ENCODE measurements around the gene PRAC2. TPM values are rescaled to one million over a fixed set of nuclear protein-coding genes. Genes with fewer than 3 reads are reported as not detected.

The PRAC2 gene
- total RNA-seq, 1 donor from 2014 or later = not detected

GRCh38 chr17:48719642-48720265, 3.2 kb upstream of the PRAC2 start:
- peaks cover 2% of the 10 kb centered on the region for H3K9me3 Mint-ChIP-seq (ENCODE audit: unreplicated experiment)
- DNase-seq (ENCODE audit: low read depth) = no peak
- H3K27me3 Mint-ChIP-seq (ENCODE audit: low read depth, unreplicated experiment) = peaks cover 94% of the 10 kb centered on the region

GRCh38 chr17:48720266-48721008, 2.5 kb upstream of the PRAC2 start:
- Histone ChIP-seq H3K27ac (ENCODE audit: low read depth, low read length) (no peak overlapping the region), H3K4me1 (ENCODE audit: insufficient read depth, low read length) (peaks cover 2% of the 10 kb centered on the region), H3K36me3 (ENCODE audit: insufficient read depth, low read length) (no peaks in the 10 kb centered on the region), H3K9me3 (ENCODE audit: insufficient read depth, low read depth, low read length) (peaks cover 10% of the 10 kb centered on the region), H3K4me2 (ENCODE audit: low read length) (no peak overlapping the region), H3K27me3 (ENCODE audit: insufficient read depth, low read length) (peaks cover 98% of the 10 kb centered on the region), H4K20me1 (ENCODE audit: insufficient read depth, low read length) (peaks cover 9% of the 10 kb centered on the region), H2AFZ (ENCODE audit: low read depth, low read length) (no peak overlapping the region), H3K4me3 (ENCODE audit: insufficient read depth, low read depth, low read length) (no peak overlapping the region), H3K9ac (ENCODE audit: low read length) (no peak overlapping the region), H3K79me2 (ENCODE audit: insufficient read depth, low read length) (no peaks in the 10 kb centered on the region)
- peak overlapping the region; percentile 5 for H3K27ac Mint-ChIP-seq (ENCODE audit: unreplicated experiment)
- TF ChIP-seq EZH2 (IDR thresholded peaks at IDR 0.05; ENCODE audit: insufficient read depth, low read length) (peak; percentile 38), CTCF (IDR thresholded peaks at IDR 0.05; ENCODE audit: insufficient read depth, low read depth, low read length) (no peak)
- no peak for FAIRE-seq
- peaks cover 96% of the 10 kb centered on the region for H3K27me3 Mint-ChIP-seq (ENCODE audit: low read depth, unreplicated experiment)
- no peak overlapping the region for H3K4me3 Mint-ChIP-seq (ENCODE audit: unreplicated experiment)
- H3K4me1 Mint-ChIP-seq (ENCODE audit: low read depth, unreplicated experiment) = no peaks in the 10 kb centered on the region
- DNase-seq (ENCODE audit: low read depth) = no peak
- H3K9me3 Mint-ChIP-seq (ENCODE audit: unreplicated experiment) = peaks cover 2% of the 10 kb centered on the region
- H3K36me3 Mint-ChIP-seq (ENCODE audit: low read depth, unreplicated experiment) = peaks cover 2% of the 10 kb centered on the region

More at GRCh38 chr17:48719642-48720265, 3.2 kb upstream of the PRAC2 start:
- no peak overlapping the region for H2AFZ ChIP-seq (ENCODE audit: low read depth, low read length)
- H3K27ac ChIP-seq (ENCODE audit: low read depth, low read length) = no peak overlapping the region
- H4K20me1 ChIP-seq (ENCODE audit: insufficient read depth, low read length) = peaks cover 9% of the 10 kb centered on the region
- no peaks in the 10 kb centered on the region for H3K79me2 ChIP-seq (ENCODE audit: insufficient read depth, low read length)
- H3K36me3 ChIP-seq (ENCODE audit: insufficient read depth, low read length) = no peaks in the 10 kb centered on the region
- H3K9ac ChIP-seq (ENCODE audit: low read length) = no peak overlapping the region
- H3K4me2 ChIP-seq (ENCODE audit: low read length) = no peak overlapping the region
- H3K4me1 Mint-ChIP-seq (ENCODE audit: low read depth, unreplicated experiment) = no peaks in the 10 kb centered on the region
- TF ChIP-seq EZH2 (IDR thresholded peaks at IDR 0.05; ENCODE audit: insufficient read depth, low read length) (no peak), CTCF (IDR thresholded peaks at IDR 0.05; ENCODE audit: insufficient read depth, low read depth, low read length) (no peak)
- no peak overlapping the region for H3K27ac Mint-ChIP-seq (ENCODE audit: unreplicated experiment)
- peaks cover 10% of the 10 kb centered on the region for H3K9me3 ChIP-seq (ENCODE audit: insufficient read depth, low read depth, low read length)
- peaks cover 96% of the 10 kb centered on the region for H3K27me3 ChIP-seq (ENCODE audit: insufficient read depth, low read length)
- no peak overlapping the region for H3K4me3 ChIP-seq (ENCODE audit: insufficient read depth, low read depth, low read length)
- H3K4me1 ChIP-seq (ENCODE audit: insufficient read depth, low read length) = peaks cover 2% of the 10 kb centered on the region
- FAIRE-seq = no peak
- H3K36me3 Mint-ChIP-seq (ENCODE audit: low read depth, unreplicated experiment) = peaks cover 2% of the 10 kb centered on the region
- H3K4me3 Mint-ChIP-seq (ENCODE audit: unreplicated experiment) = no peak overlapping the region

- no peak overlapping the region for H3K9ac ChIP-seq (ENCODE audit: low read length)
- FAIRE-seq (no peak), DNase-seq (ENCODE audit: low read depth) (no peak)
- Mint-ChIP-seq H3K4me1 (ENCODE audit: low read depth, unreplicated experiment) (no peaks in the 10 kb centered on the region), H3K36me3 (ENCODE audit: low read depth, unreplicated experiment) (peaks cover 2% of the 10 kb centered on the region), H3K4me3 (ENCODE audit: unreplicated experiment) (no peak overlapping the region), H3K27ac (ENCODE audit: unreplicated experiment) (peak overlapping the region; percentile 5), H3K27me3 (ENCODE audit: low read depth, unreplicated experiment) (peaks cover 97% of the 10 kb centered on the region), H3K9me3 (ENCODE audit: unreplicated experiment) (peaks cover 3% of the 10 kb centered on the region)
- H3K79me2 ChIP-seq (ENCODE audit: insufficient read depth, low read length) = no peaks in the 10 kb centered on the region
- no peak for TF ChIP-seq EZH2 (IDR thresholded peaks at IDR 0.05; ENCODE audit: insufficient read depth, low read length)
- TF ChIP-seq CTCF (IDR thresholded peaks at IDR 0.05; ENCODE audit: insufficient read depth, low read depth, low read length) = no peak
- peaks cover 99% of the 10 kb centered on the region for H3K27me3 ChIP-seq (ENCODE audit: insufficient read depth, low read length)
- peaks cover 13% of the 10 kb centered on the region for H3K9me3 ChIP-seq (ENCODE audit: insufficient read depth, low read depth, low read length)
- H3K4me3 ChIP-seq (ENCODE audit: insufficient read depth, low read depth, low read length) = no peak overlapping the region
- H3K27ac ChIP-seq (ENCODE audit: low read depth, low read length) = no peak overlapping the region
- no peak overlapping the region for H3K4me2 ChIP-seq (ENCODE audit: low read length)
- H4K20me1 ChIP-seq (ENCODE audit: insufficient read depth, low read length) = peaks cover 9% of the 10 kb centered on the region
- H2AFZ ChIP-seq (ENCODE audit: low read depth, low read length) = no peak overlapping the region
- no peaks in the 10 kb centered on the region for H3K36me3 ChIP-seq (ENCODE audit: insufficient read depth, low read length)
- H3K4me1 ChIP-seq (ENCODE audit: insufficient read depth, low read length) = peaks cover 2% of the 10 kb centered on the region
Measured at GRCh38 chr17:48721009-48721402, 2.0 kb upstream of the PRAC2 start.

All from astrocyte (in vitro differentiated cells and primary cell).